Transverse colon (tissue), 4 donors: ENCODE measurements around the gene RBM17. TPM values are rescaled to one million over a fixed set of nuclear protein-coding genes. Genes with fewer than 3 reads are reported as not detected.

Experiments
- DNase-seq: peaks from one replicate; pipeline ENCODE4 v3.0.0-alpha.2; 2019
- H3K27ac ChIP-seq, 4 donors: fragments of 200-600 bp; sonication (generic); 2 replicates each; pipeline ENCODE4 v1.5.1; 2016 to 2018; ENCODE audit warnings: inconsistent platforms in 4 of 4
- H3K27me3 ChIP-seq: fragments of 200-600 bp; sonication (generic); 2 replicates; pipeline ENCODE4 v1.5.1; 2017; ENCODE audit warnings: inconsistent platforms
- H3K36me3 ChIP-seq, 4 donors: fragments of 200-600 bp; sonication (generic); 2 replicates each; pipeline ENCODE4 v1.5.1; 2017 to 2019; ENCODE audit warnings: inconsistent platforms in 4 of 4
- H3K4me1 ChIP-seq, 4 donors: fragments of 200-600 bp; sonication (generic); 2 replicates each; pipeline ENCODE4 v1.5.1; 2017 to 2020; ENCODE audit warnings: inconsistent platforms in 4 of 4
- H3K4me3 ChIP-seq, 4 donors: fragments of 200-600 bp; sonication (generic); 1 replicate in 1 of 4; 2 replicates in 3 of 4; pipeline versions ENCODE4 v1.5.1 to v1.6.1; 2017 to 2019; ENCODE audit warnings: inconsistent platforms in 4 of 4
- H3K9me3 ChIP-seq, 2 donors: fragments of 200-600 bp; sonication (generic); 2 replicates each; pipeline ENCODE4 v1.5.1; 2017 to 2019; ENCODE audit warnings: inconsistent platforms in 2 of 2
- EP300 ChIP-seq: sonication (generic); formaldehyde crosslinking; IDR thresholded peaks from one replicate; pipeline ENCODE4 v1.6.1; 2017; ENCODE audit warnings: antibody characterized with exemption, low read depth
- POLR2A ChIP-seq: fragments of 450-650 bp; IDR thresholded peaks from one replicate; pipeline ENCODE4 v1.6.1; 2016; ENCODE audit warnings: antibody characterized with exemption, mild to moderate bottlenecking, moderate library complexity
- POLR2AphosphoS5 ChIP-seq, 3 donors: sonication (generic); formaldehyde crosslinking; IDR thresholded peaks; one replicate each; pipeline ENCODE4 v1.6.1; 2016; ENCODE audit warnings: antibody characterized with exemption in 3 of 3
- WGBS, 2 donors: methylation state at CpG; one replicate each; pipeline ENCODE4 v1.1.5; 2018; ENCODE audit warnings: low coverage in 1 of 2; 5-methylcytosine and 5-hydroxymethylcytosine counted together
- in situ Hi-C, 4 donors: fragments of 200-750 bp; cut with MboI; loops; one replicate each; pipeline versions ENCODE4 v1.15.0 to v1.15.1; 2017; ENCODE audit warnings: low sequenced_read_pairs in 3 of 4, low pct_ligation_motif_present in 1 of 4, low pct_unique_long_range_greater_than_20kb in 1 of 4
- intact Hi-C: fragments of 100-400 bp; cut with DNase I; formaldehyde crosslinking; loops from one replicate; pipeline ENCODE4 v1.15.1; 2023; ENCODE audit warnings: low total_unique reads
- total RNA-seq, 4 donors: library from RNA; depleted of rRNA; stranded (reverse); fragments of >200 nt; gene quantifications; one replicate each; pipeline ENCODE4 v1.1.0, GENCODE V29; 2016
- TF ChIP-seq, protein P1 (sequence below), 5 experiments: fragments of 200-600 bp in 3 of 5; fragments of 450-650 bp in 2 of 5; sonication (generic) in 3 of 5; IDR thresholded peaks; 1 replicate in 2 of 5; 2 replicates in 3 of 5; pipeline ENCODE4 v1.5.1; 2016 to 2017; ENCODE audit warnings: antibody characterized with exemption in 5 of 5, inconsistent platforms in 3 of 5, mild to moderate bottlenecking in 2 of 5, moderate library complexity in 1 of 5

RBM17 gene
- total RNA-seq, 4 donors from 2014 or later: 45.0 to 80.7 (median 64.7) TPM

DNA sequence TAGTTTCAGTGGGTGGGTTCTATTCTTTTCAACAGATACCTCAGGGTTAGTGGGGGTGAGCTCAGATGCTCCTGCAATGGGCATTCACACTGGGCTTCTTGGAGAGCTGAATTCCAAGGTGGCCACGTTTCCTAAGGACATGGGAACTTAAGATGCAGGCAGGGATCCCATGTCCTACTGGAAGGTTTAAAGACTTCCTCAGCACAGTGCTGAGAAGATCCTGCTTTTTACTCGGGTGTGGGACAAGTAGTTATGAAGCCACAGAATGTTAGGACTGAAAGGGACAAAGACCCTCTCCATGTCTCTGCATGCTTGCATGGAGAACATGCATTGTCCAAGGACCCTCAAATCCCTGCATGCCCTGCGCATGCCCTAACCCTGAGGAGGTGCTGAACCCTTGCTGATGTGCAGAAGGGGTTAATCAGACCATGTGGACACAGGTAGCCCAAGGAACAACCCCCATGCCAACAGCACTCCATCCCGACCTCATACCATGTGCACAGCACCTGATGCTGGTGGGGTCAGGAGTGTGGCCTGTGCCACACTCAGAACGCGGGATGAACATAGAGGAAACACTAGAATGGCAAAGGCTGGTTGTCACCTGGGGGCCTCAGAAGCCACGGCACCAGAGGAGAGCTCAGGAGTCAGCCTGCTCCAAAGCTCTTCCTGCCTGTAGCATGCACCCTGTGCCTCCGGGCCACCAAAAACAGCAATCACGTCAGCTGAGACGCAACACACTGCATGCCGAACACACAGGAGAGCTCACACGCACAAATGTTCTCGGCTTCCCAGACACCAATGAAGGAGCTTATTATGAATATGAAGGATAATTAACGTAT, 41.8 kb upstream of the RBM17 start:
- Histone ChIP-seq H3K4me1 (peaks cover 0 to 10% (median 2%) of the 10 kb centered on the region in 4 donors), H3K27ac (no peak overlapping the region), H3K4me3 (no peak overlapping the region), H3K27me3 (no peaks in the 10 kb centered on the region), H3K36me3 (no peaks in the 10 kb centered on the region), H3K9me3 (no peaks in the 10 kb centered on the region)
- WGBS, 2 donors: 82 to 84% methylated on average over 8 to 14 of the region's 14 CpGs
- in situ Hi-C loops (no loop called here), intact Hi-C loops (no loop called here)
- DNase-seq: no peak
- no peak for TF ChIP-seq POLR2A
- TF ChIP-seq, protein P1, sequence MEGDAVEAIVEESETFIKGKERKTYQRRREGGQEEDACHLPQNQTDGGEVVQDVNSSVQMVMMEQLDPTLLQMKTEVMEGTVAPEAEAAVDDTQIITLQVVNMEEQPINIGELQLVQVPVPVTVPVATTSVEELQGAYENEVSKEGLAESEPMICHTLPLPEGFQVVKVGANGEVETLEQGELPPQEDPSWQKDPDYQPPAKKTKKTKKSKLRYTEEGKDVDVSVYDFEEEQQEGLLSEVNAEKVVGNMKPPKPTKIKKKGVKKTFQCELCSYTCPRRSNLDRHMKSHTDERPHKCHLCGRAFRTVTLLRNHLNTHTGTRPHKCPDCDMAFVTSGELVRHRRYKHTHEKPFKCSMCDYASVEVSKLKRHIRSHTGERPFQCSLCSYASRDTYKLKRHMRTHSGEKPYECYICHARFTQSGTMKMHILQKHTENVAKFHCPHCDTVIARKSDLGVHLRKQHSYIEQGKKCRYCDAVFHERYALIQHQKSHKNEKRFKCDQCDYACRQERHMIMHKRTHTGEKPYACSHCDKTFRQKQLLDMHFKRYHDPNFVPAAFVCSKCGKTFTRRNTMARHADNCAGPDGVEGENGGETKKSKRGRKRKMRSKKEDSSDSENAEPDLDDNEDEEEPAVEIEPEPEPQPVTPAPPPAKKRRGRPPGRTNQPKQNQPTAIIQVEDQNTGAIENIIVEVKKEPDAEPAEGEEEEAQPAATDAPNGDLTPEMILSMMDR (IDR thresholded peaks at IDR 0.05): no peak
- TF ChIP-seq EP300: no peak
- TF ChIP-seq POLR2AphosphoS5 (IDR thresholded peaks at IDR 0.05): no peak

DNA sequence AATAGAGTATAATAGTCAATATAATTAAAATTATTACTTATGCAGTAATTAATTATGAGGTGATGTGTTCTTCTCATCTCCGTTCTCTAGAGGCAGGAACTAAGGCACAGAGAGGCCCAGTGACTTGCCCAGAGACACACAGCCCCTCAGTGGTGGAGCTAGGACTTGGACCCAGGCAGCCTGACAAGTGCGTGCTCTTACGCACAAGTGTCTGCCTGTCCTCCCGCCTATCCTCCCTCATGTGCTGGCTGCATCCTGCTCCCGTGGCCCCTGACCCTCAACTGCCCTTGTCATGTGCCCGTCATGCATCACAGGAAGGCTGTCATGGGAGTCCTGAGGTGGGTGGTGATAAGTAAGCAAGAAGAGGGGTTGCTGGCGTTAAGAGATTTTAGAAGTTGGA, 41.0 kb upstream of the RBM17 start:
- Histone ChIP-seq H3K27ac (no peak overlapping the region), H3K36me3 (no peaks in the 10 kb centered on the region), H3K27me3 (no peaks in the 10 kb centered on the region), H3K4me3 (no peak overlapping the region), H3K9me3 (no peaks in the 10 kb centered on the region), H3K4me1 (peaks cover 0 to 13% (median 2%) of the 10 kb centered on the region in 4 donors)
- WGBS, 2 donors: 95 to 100% methylated on average over 2 to 7 of the region's 7 CpGs
- in situ Hi-C loops: no loop called here
- intact Hi-C loops: no loop called here
- TF ChIP-seq POLR2A (no peak), POLR2AphosphoS5 (IDR thresholded peaks at IDR 0.05) (no peak), EP300 (no peak)
- TF ChIP-seq, protein P1 (IDR thresholded peaks at IDR 0.05): no peak
- no peak for DNase-seq

DNA sequence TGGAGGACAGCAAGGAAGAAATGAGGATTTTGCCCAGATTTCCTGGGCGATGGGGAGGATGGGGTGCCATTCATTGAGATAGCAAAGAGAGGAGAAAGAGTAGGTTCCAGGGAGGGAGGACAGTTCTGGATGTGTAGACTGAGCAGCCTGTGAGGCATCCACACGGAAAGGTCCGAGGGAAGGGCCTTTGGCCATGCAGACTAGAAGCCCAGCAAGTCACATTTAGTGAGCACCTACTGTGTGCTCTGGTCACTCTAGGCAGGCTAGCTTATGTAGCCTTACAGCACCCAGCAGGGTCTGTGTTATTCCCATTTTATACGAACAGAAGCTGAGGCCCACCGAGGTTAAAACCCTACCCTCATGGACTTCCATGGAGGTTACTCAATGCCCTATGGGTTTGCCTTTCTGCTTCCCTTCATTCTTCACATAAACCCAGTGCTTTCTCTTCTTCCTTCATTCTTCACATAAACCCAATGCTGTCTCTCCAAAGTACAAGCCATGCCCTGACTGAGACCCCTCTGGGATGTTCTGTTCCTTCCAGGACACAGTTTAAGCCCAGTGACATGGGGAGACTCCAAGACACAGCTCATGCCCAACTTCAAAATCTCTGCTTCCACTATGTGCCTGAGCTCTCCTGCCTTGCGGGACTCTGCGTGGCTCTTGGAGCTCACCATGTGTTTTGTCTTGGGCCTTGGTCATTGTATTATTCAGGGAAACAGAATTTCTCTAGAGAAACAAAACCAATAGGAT, 40.4 kb upstream of the RBM17 start:
- TF ChIP-seq, protein P1 (IDR thresholded peaks at IDR 0.05): no peak
- no peak for TF ChIP-seq POLR2AphosphoS5 (IDR thresholded peaks at IDR 0.05)
- no peak for TF ChIP-seq EP300
- Histone ChIP-seq H3K27me3 (no peaks in the 10 kb centered on the region), H3K27ac (no peak overlapping the region), H3K36me3 (no peaks in the 10 kb centered on the region), H3K9me3 (no peaks in the 10 kb centered on the region), H3K4me1 (peaks cover 0 to 18% (median 3%) of the 10 kb centered on the region in 4 donors), H3K4me3 (no peak overlapping the region)
- intact Hi-C loops (no loop called here), in situ Hi-C loops (no loop called here)
- DNase-seq: no peak
- 94% methylated on average over 6 to 7 of the region's 7 CpGs for WGBS, 2 donors

DNA sequence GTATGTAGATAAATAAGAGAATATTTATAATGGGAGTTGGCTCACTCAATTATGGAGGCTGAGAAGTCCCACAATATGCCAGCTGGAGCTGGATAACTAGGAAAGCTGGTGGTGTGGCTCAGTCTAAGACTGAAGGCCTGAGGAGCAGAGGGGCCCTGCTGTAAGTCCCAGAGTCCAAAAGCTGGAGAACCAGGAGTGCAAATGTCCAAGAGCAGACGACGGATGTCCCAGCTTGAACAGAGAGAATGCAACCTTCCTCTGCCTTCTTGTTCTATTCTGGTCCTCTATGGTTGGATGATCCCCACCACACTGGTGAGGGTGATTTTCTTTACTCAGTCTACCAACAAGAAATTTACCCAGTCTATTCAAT, 39.8 kb upstream of the RBM17 start:
- intact Hi-C loops (no loop called here), in situ Hi-C loops (no loop called here)
- Histone ChIP-seq H3K4me3 (no peak overlapping the region), H3K36me3 (no peaks in the 10 kb centered on the region), H3K27ac (no peak overlapping the region), H3K27me3 (no peaks in the 10 kb centered on the region), H3K4me1 (peaks cover 0 to 24% (median 6%) of the 10 kb centered on the region in 4 donors), H3K9me3 (no peaks in the 10 kb centered on the region)
- TF ChIP-seq EP300 (no peak), POLR2A (no peak), POLR2AphosphoS5 (IDR thresholded peaks at IDR 0.05) (no peak)
- TF ChIP-seq, protein P1 (IDR thresholded peaks at IDR 0.05): no peak
- no peak for DNase-seq
- 74 to 92% methylated on average over 2 of the region's 2 CpGs for WGBS, 2 donors
